NOMO-1 (cell line): ENCODE results near the gene KCNJ12.
"Not testable (repeated sequence)": the region's sequence is repeated elsewhere in the genome, so short reads cannot be mapped to it uniquely, and the experiment has no call there.

Source experiments
- DNase-seq, 2 experiments: peaks; one replicate each; lab custom pipeline; 2025; ENCODE audit not compliant: unreplicated experiment in 2 of 2; lab: John Stamatoyannopoulos, UW

The KCNJ12 gene

DNA sequence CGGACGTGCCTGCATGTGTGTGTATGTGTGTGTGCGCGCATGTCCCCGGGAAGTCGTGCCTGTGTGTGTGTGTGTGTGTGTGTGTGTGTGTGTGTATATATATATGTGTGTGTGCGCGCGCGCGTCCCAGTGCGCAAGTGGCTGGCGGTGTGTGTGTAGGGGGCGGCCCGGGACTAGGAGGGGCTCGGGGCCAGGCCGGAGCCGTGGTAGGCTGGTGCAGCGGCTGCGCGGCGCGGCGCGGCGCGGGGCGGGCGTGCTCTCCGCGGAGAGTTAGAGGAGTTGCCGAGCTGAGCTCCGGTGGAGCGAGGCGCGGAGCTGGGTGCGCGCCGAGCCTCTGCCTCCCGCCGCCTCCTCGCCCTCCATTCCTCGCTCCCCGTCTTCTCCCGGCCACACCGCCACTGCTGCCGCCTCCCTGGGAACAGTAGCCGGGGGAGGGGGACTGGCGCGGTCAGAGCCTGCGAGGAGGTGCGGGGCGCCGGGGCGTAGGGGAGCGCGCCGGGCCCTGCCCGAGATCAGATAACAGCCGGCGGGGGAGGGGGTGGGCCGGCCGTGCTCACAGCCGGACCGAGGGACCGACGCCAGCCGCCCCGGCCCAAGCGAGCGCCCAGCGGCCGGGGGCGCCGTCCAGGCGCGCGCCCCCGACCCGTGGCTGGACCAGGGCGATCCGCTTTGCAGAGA, at the start of gene KCNJ12:
KCNJ12 (plus strand) TSS at position 277 of the 678 bp plus-strand sequence. CDS start 38,986 bp downstream, outside the sequence.
- DNase-seq: no peak

DNA sequence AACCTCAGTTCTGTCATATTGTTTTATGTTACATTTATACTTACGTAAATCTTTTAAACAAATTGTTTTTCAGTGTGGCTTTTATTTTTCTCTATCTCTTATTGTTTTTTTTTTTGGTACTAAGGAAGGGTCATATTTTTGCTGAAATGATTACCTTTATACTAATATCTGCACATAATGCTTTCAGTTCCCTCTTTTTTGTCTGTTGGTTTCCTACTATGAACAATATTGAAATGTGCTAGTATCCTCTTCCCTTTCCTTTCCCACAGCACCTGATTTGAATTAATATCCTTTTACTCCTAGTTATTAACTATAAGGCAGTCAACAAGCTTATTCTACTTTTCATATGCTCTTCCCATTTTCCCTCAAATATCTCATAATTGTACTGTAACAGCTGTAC, 48.2 kb upstream of the KCNJ12 start:
- DNase-seq: not testable (repeated sequence)

GRCh38 chr17:21328778-21329177, 47.4 kb upstream of the KCNJ12 start:
- not testable (repeated sequence) for DNase-seq

DNA sequence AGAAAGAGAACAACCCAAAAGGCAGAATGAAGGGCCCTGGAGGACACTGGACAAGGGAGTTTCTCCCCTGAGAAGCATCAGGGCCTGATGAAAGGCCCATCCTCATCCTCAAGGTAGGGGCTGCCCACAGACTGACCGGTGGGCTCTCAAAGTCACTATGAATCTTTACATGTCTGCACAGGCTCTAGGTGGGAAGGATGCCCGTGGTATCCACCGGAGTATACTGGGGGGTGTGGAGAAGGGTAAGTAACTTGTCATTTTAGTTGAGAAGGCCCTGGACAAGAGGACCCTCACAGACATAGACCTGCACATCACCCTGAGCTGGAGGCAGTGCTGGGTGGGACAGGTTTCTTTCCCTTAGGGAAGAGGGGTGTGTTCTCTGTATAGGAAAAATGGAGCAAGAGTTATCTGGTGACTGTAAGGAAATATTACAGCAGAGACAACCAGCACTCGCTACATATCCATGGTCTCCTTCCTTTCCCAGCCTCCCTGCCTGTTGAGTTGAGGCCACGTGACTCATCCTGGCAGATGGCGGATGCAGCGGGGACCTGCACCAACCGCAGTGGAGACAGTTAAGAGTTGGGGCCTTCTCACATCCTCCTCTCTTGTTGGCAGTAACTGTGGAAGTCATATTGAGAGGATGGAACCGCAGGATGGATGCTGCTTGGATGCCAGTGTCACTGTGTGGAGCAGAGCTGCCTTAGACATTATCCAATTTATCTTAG, 45.6 kb upstream of the KCNJ12 start:
- no peak for DNase-seq

GRCh38 chr17:21336541-21337294, 39.4 kb upstream of the KCNJ12 start:
- not testable (repeated sequence) for DNase-seq

GRCh38 chr17:21337981-21338625, 38.1 kb upstream of the KCNJ12 start:
- not testable (repeated sequence) for DNase-seq

DNA sequence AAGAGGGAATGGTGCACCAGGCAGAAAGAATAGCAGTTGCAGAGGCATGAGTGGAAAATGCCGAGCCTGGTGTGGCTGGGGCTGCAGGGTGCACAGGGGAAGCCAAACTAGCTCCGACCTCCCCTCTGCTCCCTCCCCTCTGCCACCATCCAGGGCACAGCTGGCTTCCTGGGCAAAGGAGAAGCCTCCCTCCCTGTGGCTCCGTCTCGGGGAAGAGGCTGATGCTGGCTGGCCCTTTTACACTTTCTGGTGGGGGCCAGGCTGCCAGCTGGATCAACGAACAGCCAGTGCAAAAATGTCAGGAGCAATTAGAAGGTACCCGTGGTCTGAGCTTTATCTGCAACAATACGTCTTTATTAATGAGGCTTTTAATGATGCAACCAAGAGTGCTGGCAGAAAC, 37.1 kb upstream of the KCNJ12 start:
- no peak for DNase-seq

DNA sequence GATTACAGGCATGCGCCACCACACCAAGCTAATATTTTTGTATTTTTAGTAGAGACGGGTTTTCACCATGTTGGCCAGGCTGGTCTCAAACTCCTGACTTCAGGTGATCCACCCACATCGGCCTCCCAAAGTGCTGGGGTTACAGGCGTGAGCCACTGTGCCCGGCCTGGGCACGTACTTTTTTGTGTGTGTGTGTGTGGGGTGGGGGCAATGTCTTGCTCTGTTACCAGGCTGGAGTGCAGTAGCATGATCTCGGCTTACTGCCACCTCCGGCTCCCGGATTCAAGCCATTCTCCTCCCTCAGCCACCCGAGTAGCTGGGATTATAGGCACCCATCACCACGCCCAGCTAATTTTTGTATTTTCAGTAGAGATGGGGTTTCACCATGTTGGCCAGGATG, 36.6 kb upstream of the KCNJ12 start:
- DNase-seq: not testable (repeated sequence)

DNA sequence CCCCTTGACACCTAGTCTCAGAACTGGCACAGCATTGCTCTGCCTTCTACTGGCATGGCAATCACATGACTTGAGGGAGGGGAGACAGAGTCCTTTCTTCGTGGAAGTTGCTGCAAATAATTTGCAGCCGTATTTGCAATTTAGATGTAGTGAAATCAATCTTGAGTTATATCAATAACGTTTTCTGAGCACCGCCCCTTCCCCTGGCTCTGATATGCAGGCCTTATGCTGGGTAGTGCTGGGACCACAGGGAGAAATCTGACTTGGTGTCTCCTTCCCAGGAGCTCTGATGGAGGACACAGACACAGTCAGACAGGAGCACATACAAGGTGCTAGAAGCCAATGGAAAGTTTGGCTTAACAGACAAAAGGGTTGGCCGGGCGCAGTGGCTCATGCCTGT, 35.8 kb upstream of the KCNJ12 start:
- DNase-seq: not testable (repeated sequence)

DNA sequence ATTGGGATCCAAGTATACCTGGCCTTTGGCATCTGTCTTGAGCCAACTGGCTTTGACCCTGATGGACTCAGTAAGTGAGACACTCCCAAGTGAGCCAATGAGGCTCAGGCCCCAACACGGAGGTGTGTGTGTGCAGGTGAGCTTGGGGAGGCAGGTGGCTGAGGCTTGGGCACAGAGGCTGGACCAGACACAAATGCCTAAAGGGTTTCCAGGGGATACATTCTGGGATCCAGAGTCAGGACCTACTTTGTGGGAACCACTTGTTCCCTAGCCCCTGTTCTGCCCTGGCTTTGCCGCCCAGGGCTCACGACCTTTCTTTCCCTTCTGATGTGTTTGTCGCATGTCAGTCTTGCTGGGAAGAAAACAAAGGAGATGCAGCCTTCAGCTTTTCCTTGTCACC, 34.9 kb upstream of the KCNJ12 start:
- not testable (repeated sequence) for DNase-seq

DNA sequence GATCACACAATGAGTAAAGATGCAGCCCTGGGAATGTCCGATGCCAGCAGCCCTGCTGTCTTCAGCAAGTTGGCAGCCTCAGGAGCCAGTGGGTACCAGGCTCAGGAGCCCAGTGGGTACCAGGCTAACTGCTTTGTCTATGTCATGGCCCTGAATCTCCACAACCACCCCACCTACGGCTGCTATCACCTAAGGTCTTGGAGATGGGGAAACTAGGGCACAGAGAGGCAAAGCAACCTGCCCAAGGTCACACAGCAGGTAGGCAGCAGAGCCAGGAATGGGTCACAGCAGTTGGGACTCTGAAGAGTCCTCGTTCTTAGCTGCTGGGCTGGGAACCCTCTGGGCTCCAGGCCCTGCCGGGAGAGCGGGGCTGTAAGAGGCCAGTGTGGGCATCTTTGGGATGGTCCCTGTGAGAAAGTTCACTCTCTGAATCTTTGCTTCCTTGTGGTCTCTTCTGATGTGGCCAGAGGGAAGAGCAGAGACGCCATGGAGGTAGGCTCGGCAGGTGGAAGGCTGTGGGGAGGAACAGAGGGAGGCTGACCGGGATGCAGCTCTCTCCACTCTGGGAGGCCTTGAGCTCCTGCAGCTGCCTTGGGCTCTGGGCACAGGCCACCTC, 34.1 kb upstream of the KCNJ12 start:
- not testable (repeated sequence) for DNase-seq

DNA sequence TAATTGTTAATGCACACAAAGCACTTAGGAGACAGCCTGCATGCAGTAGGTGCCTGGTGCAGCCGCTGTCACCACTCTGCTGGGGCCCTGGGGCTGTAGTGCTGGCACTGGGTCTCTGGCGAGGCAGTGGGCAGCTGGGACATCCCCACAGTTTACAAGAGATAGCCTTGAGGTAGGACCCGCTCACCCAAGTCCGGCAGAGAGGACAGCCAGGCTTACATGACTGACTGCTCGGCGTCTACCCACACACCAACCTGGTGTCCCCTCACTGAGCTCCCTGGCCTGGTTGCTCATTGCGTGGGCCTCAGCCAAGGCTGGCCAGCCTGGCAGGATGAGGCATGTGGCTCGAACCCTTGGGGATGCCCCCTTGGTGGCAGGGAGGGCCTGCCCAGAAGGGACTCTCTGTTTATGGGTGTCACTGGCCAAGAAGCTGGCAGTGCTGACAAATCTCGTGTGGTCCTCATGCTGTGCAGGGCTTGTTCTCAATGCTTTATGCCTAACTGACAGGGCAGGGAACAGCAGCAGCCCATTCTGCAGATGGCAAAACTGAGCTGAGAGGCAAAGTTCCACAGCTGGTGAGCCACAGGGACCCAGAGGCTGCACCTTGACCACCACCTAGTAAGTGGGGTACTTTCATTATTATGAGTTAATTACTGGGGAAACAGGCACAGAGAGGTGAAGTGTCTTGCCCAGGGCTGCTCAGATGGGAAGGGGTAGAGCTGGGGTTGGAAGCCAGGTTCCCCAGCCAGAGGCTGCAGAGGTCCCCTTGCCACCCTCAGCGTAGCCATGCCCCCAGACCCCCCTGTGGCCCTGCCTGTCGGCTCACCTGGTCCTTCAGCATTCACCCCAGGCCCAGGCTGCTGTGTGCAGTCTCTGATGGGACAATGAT, 32.9 kb upstream of the KCNJ12 start:
- DNase-seq: not testable (repeated sequence)

GRCh38 chr17:21344801-21345200, 31.4 kb upstream of the KCNJ12 start:
- not testable (repeated sequence) for DNase-seq

DNA sequence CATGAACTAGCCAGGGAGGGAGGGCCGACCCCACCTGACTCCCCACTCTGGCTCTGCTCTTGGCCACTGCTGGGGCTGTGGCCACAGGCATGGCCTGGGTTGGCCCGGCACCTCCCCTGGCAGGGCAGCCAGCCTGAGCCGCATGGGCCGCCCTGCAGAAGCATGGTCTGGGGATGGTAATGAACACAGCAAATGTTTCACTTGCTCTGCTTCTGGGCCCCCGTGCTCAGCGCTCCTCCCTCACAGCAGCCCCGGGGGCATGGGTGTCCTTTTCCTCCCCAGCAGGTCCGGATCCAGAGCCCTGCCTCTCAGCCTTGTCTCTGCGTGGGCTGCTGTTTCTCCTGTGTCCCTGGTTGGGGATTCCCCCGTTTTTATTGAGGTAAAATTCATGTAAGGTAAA, 30.9 kb upstream of the KCNJ12 start:
- DNase-seq: no peak

- not testable (repeated sequence) for DNase-seq
Observed at GRCh38 chr17:21346107-21346506, 30.1 kb upstream of the KCNJ12 start.

DNA sequence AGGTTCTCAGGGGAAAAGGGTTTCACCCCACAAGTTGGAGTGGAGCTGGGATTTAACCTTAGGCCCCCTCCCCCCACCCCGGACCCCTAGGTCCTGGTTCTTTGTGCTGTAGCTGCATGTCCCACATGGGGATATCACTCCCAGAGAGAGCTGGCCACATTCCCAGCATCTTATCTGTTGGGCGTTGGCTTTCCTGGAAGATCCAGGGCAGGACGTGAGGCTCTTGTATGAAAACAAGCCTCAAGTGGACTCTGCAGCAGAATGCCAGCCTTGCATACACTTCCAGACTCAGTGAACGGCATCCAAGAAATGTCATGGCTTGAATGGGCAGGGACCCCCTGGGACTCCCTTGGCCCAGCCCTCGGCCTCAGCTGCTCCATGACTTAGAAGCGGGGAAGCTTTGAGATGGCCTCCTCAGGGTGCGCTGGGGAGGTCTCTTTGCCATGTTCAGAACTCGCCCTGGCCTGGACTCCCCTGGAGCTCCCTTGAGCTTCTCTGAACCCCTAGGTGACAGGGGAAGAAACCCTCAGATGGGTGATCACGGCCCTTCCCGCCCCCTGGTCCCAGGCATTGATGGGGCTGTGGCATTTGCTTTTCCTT, 29.4 kb upstream of the KCNJ12 start:
- not testable (repeated sequence) for DNase-seq

- not testable (repeated sequence) for DNase-seq
Observed at GRCh38 chr17:21347660-21348059, 28.5 kb upstream of the KCNJ12 start.

DNA sequence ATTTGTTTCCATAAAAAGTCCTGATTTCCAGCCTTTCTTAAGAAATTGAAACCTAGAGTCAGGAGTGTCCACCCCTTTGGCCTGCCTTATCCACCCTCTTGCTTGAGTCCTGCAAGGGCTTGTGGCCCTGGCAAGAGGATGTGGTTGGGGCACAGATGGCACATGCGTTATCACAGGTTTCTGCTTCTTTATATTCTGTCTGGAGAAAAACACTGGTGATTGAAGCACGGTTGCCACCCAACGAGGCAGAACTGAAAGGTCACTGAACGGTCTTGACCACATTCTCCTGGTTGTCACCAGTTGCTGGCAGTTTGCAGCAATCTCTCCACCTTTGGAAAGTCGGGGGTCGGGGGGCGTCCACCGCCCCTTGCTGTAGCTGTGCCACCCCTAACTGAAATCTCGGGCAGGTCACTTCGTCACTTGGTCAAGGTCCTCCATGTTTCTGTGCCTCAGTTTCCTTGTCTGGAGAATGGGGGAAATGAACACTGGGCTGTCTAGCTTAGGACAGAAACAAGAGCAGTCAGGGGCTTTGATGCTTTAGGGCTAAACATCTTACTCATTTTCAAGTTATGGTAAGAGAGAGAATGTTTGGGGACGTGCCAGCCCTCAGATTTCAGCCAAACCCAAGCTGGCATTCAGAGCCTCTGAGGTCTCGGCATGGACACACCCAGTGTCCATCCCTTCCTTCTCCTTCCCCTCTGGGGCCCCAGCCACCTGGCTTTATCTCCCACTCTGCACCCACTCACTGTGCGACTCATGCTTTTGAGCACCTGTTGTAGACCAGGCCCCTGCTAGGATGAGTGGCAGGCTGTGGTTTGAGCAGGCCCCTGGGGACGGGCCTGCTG, 27.9 kb upstream of the KCNJ12 start:
- DNase-seq: not testable (repeated sequence)
